K562 (cell line): ENCODE data around the gene PILRA. TPM values are rescaled to one million over a fixed set of nuclear protein-coding genes. Genes with fewer than 3 reads are reported as not detected.

ENCODE experiments used
- BCLAF1 ChIP-seq, 2 experiments: fragments of 450-650 bp in 1 of 2; IDR thresholded peaks; 2 replicates each; pipeline ENCODE4 v1.6.1; 2011 to 2017; ENCODE audit warnings: low read depth in 2 of 2, antibody characterized with exemption in 1 of 2, borderline replicate concordance in 1 of 2, low read length in 1 of 2, mild to moderate bottlenecking in 1 of 2, mixed read lengths in 1 of 2; ENCODE audit not compliant: control insufficient read depth in 1 of 2
- CBFA2T2 ChIP-seq: fragments of 450-650 bp; conservative IDR thresholded peaks from 2 replicates; pipeline ENCODE4 v1.6.1; 2017; ENCODE audit warnings: mild to moderate bottlenecking
- CSDE1 ChIP-seq, 2 experiments: fragments of 450-650 bp; IDR thresholded peaks; 2 replicates each; pipeline ENCODE4 v1.6.1; 2016; ENCODE audit warnings: mild to moderate bottlenecking in 1 of 2
- FOXO4 ChIP-seq: fragments of 450-650 bp; formaldehyde crosslinking; IDR thresholded peaks from 2 replicates; pipeline ENCODE4 v1.4.0; 2020; ENCODE audit warnings: mild to moderate bottlenecking, moderate library complexity
- HDAC8 ChIP-seq: fragments of 450-650 bp; IDR thresholded peaks from 2 replicates; pipeline ENCODE4 v1.6.1; 2016; ENCODE audit warnings: mild to moderate bottlenecking, missing genetic modification characterization, moderate library complexity, missing compliant biosample characterization
- KDM5B ChIP-seq: fragments of 200-600 bp; sonication (generic); IDR thresholded peaks from 2 replicates; pipeline ENCODE4 v1.6.1; 2012; ENCODE audit warnings: low read depth, mild to moderate bottlenecking, moderate library complexity, low read length, control low read depth, inconsistent platforms; ENCODE audit not compliant: insufficient replicate concordance
- MBD2 ChIP-seq: sonication (generic); IDR thresholded peaks from 2 replicates; pipeline ENCODE4 v1.6.1; 2016; ENCODE audit warnings: low read depth, borderline replicate concordance
- MTA3 ChIP-seq: fragments of 450-650 bp; formaldehyde crosslinking; IDR thresholded peaks from 2 replicates; pipeline ENCODE4 v1.6.1; 2017; ENCODE audit warnings: mild to moderate bottlenecking, borderline replicate concordance
- NCOA4 ChIP-seq: fragments of 450-650 bp; IDR thresholded peaks from 2 replicates; pipeline ENCODE4 v1.6.1; 2018; ENCODE audit warnings: mild to moderate bottlenecking; ENCODE audit not compliant: partially characterized antibody
- PKNOX1 ChIP-seq: fragments of 450-650 bp; IDR thresholded peaks from 2 replicates; pipeline ENCODE4 v1.6.1; 2016
- SPI1 ChIP-seq: IDR thresholded peaks from 2 replicates; pipeline ENCODE4 v1.6.1; 2011; ENCODE audit warnings: low read depth, low read length, control low read depth, borderline replicate concordance
- ZBED1 ChIP-seq: IDR thresholded peaks from 2 replicates; pipeline ENCODE4 v1.6.1; 2014
- ZNF584 ChIP-seq: fragments of 200-800 bp; sonication (Bioruptor generic); IDR thresholded peaks from 2 replicates; pipeline ENCODE4 v1.6.1; 2016; ENCODE audit warnings: low read depth, mild to moderate bottlenecking, missing genetic modification characterization, missing compliant biosample characterization
- polyA plus RNA-seq, 8 experiments: library from polyadenylated mRNA; depleted of rRNA in 4 of 8; stranded (reverse) in 5 of 8; unstranded in 3 of 8; fragments of >200 nt; fragmentation: Nextera tagmentation in 2 of 8; fragmentation: Illumina TruSeq in 1 of 8; extraction: Ambion mirVana in 2 of 8; extraction: Trizol in 1 of 8; gene quantifications; 2 replicates each; pipeline versions ENCODE4 v1.2.1 to v1.2.3, GENCODE V29; 2011 to 2014; ENCODE audit warnings: inconsistent platforms in 1 of 8, missing spikeins in 1 of 8
- total RNA-seq, 7 experiments: library from RNA; depleted of rRNA in 6 of 7; stranded (reverse); fragments of >200 nt in 6 of 7; fragmentation: Illumina TruSeq in 2 of 7; extraction: Trizol in 2 of 7; gene quantifications; 2 replicates each; pipeline versions ENCODE4 v1.2.1 to v1.2.3, GENCODE V29; 2011 to 2021; ENCODE audit warnings: low replicate concordance in 1 of 7
- TF ChIP-seq, protein P1 (sequence below), 2 experiments: fragments of 450-650 bp; IDR thresholded peaks; 2 replicates each; pipeline ENCODE4 v1.6.1; 2018; ENCODE audit warnings: mild to moderate bottlenecking in 2 of 2, low read depth in 1 of 2; ENCODE audit not compliant: partially characterized antibody in 2 of 2

Gene PILRA
- total and polyA plus RNA-seq, 9 of the 15 experiments (the other 6 are each of a cell fraction or from before 2014, with no cell fraction given) = 0.13 to 1.8 (median 0.62) TPM

DNA sequence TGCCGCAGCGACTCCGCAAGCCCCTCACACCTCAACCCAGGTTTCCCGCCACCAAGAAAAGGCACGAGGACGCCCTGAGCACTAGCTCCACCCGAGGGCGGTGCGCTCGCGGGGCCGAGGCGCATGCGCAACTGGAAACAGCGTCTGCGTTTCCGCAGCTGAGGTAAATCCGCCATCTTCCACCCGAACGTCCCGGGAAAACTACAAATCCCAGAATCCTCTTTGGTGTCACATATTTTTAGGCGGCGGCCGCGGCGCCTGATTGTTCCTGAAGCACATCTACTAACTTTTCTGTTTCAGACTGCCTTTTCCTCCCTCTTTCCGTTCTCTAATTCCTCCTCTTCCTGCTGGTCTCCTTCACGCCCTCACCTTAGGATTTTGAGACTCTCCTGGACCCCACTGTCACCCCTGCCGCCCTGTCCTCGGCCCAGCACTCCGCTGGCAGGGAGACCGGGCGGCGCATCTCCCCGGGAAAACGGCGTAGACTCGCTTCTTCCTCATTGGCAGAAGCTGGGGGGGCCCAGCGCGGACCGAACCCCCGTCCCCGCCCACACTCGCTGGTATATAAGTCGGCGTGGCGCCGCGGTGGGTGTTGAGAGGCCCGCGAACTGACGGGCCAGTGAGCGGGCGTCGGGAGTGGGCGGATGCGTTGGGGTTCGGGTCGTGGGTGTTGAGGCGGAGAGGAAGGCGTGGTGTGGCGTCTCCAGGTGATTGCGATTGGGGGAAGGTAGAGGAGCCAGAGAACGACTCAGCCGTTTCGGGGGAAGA is 55.1 kb downstream of the PILRA start, which contains the start of gene ZCWPW1 (continued):
- TF ChIP-seq BCLAF1 (IDR thresholded peaks at IDR 0.05; ENCODE audit: borderline replicate concordance in 1 of 2, control insufficient read depth in 1 of 2, low read depth in 2 of 2, low read length in 1 of 2) = peak in 1 of 2 experiments; percentile 75; a peak in 1 of 4 replicates
- peak; percentile 24; the same call in 1 of the 2 replicates for TF ChIP-seq ZNF584
- TF ChIP-seq, protein P1, sequence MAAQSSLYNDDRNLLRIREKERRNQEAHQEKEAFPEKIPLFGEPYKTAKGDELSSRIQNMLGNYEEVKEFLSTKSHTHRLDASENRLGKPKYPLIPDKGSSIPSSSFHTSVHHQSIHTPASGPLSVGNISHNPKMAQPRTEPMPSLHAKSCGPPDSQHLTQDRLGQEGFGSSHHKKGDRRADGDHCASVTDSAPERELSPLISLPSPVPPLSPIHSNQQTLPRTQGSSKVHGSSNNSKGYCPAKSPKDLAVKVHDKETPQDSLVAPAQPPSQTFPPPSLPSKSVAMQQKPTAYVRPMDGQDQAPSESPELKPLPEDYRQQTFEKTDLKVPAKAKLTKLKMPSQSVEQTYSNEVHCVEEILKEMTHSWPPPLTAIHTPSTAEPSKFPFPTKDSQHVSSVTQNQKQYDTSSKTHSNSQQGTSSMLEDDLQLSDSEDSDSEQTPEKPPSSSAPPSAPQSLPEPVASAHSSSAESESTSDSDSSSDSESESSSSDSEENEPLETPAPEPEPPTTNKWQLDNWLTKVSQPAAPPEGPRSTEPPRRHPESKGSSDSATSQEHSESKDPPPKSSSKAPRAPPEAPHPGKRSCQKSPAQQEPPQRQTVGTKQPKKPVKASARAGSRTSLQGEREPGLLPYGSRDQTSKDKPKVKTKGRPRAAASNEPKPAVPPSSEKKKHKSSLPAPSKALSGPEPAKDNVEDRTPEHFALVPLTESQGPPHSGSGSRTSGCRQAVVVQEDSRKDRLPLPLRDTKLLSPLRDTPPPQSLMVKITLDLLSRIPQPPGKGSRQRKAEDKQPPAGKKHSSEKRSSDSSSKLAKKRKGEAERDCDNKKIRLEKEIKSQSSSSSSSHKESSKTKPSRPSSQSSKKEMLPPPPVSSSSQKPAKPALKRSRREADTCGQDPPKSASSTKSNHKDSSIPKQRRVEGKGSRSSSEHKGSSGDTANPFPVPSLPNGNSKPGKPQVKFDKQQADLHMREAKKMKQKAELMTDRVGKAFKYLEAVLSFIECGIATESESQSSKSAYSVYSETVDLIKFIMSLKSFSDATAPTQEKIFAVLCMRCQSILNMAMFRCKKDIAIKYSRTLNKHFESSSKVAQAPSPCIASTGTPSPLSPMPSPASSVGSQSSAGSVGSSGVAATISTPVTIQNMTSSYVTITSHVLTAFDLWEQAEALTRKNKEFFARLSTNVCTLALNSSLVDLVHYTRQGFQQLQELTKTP (IDR thresholded peaks at IDR 0.05; ENCODE audit: low read depth in 1 of 2, partially characterized antibody in 2 of 2) = peak; percentile 90 to 91
- TF ChIP-seq KDM5B = peak; percentile 99
- TF ChIP-seq MBD2 = peak; percentile 78
- peak; percentile 66; the same call in 1 of the 2 replicates for TF ChIP-seq PKNOX1
- peak; percentile 92; the same call in 1 of the 2 replicates for TF ChIP-seq ZBED1
- TF ChIP-seq NCOA4 = peak; percentile 50
- peak; percentile 73 for TF ChIP-seq SPI1
- peak; percentile 72; the same call in 1 of the 2 replicates for TF ChIP-seq HDAC8 (tag)
- peak; percentile 99 for TF ChIP-seq MTA3
- TF ChIP-seq CBFA2T2 = 0 out of 2 replicates have a peak, but pooled peaks have one; percentile 5
- TF ChIP-seq CSDE1 (IDR thresholded peaks at IDR 0.05) = peak in 1 of 2 experiments; percentile 92; a peak in 2 of 4 replicates
- peak; percentile 87; the same call in 1 of the 2 replicates for TF ChIP-seq FOXO4 (CRISPR knock-in tag)
